NCI-H774 (cell line): ENCODE measurements around the gene STK26.
"Not testable (repeated sequence)": the region's sequence is repeated elsewhere in the genome, so short reads cannot be mapped to it uniquely, and the experiment has no call there.

ENCODE experiments used
- DNase-seq: peaks from one replicate; lab custom pipeline; 2025; lab: John Stamatoyannopoulos, UW

The STK26 gene

DNA sequence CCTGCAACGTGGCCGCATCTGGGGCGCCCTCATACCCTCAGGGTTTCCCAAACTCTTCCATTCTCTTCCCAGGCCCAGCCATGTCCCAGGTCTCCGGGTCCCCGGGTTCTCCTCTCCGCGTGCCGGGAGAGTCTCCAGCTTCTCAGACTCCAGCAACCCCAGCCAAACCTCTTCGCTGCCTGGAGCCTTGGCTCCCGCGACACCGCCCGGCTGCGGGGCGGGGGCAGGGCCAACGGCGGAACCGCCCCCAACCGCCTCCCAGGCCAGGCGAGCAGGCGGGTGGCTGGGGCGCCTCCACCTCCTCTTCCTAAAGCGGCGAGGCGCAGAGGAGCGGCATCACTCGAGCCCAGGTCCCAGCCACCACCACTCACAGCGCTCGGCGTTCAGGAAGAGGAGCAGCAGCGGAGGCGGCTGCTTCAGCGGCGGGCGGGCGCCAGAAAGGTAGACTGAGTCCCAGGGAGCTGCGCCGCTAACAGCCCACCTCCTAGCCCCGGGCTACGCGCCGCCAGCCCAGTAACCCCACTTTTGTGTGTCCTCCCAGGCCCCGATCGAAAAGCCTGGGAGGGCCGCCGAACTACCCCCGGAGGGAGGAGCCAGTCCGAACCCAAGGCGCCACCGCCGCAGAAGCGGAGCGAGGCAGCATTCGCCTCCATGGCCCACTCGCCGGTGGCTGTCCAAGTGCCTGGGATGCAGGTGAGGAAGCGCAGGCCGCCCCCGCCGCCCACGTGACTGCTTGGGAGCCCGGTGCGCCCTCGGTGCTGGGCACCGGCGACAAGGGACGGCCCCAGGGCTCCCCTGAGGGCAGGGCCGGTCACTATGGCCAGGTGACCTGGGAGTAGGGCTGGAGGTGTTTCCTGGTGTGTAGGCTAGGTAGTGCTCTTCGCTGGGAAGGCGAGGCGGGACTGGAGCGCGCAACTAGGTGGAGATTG is at the start of gene STK26:
Gene STK26 (plus strand): TSS at position 336 of the 929 bp plus-strand sequence. CDS start 316 bp downstream, at position 652.
- peak; percentile 68 for DNase-seq

DNA sequence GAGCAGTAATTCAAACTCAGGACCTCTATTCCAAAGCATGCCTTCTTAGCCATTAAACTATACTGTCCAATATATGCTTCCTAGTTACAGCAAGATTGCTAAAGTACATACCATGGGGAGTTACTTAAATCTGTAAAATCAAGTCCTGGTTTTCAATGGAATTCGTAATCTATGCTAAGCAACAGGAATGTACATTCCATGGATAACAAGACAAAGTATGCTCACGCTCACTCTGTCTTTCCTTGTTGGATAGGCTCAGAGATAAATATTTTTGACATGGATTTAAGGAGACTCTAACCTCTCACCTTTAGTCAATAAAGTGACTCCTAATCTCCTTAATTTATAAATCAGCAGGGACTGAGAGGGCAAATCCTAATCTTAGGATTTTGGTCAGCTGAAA is 47.3 kb upstream of the STK26 start:
- no peak for DNase-seq

DNA sequence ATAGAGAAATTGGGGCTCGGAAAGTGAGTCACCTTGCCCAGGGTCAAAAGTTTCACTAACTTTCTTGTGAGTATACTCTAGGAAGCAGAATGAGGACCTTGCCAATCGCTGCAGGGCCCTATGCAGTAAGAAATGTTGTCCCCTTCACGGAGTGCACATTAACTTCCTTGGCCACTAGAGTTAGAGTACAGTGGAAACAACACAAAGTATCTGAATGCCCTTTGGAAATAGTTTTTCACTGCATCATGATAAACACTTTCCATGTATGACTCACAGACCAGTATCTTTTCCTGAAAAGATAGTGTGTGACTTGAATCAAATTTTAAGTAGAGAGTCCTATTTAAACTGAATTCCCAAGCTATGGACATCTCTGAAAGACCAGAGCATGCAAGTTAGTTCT is 45.5 kb upstream of the STK26 start:
- DNase-seq, result no peak

DNA sequence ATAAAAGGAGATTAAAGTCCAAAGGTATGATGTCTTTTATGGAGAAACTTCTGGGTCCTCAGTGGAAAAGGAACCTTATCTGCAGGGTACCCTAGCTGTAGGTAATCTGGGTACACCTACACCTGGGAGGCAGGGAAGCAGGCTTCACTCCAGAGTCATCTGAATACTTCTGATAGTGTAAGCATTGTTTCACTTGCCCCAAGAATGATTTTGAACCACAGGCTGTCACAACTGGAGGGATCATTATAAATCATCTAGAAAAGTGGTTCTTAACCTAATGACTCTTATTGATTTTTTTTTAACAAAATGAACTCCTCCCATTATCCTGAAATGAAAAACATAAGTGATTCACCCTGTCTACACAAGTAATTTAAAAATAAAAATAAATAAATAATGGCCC is 44.0 kb upstream of the STK26 start:
- no peak for DNase-seq

DNA sequence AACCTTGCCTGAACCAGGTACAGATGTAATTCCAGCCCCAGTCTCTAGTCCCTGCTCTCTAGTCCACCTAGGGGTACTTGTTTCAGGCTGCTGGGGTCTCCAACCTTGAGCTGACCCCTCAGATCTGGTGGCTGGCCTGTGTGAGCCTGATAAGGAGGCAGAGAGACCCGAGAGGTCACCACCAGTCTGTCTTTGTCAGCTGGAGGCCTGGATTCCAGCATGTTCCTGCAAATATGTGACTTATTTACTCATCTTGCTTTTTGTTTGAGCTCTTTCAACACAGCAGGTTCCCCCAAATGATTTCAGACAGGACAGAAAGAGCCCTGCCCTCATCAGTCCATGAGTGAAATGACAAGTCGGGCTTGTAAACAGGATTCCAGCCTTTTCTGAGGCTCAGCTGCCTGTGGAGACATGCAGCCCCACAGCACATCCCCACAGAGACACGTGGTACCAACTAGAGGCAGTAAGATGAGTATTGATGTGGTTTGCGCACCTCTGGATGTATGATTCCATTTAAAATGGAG is 37.5 kb upstream of the STK26 start:
- DNase-seq, result no peak

DNA sequence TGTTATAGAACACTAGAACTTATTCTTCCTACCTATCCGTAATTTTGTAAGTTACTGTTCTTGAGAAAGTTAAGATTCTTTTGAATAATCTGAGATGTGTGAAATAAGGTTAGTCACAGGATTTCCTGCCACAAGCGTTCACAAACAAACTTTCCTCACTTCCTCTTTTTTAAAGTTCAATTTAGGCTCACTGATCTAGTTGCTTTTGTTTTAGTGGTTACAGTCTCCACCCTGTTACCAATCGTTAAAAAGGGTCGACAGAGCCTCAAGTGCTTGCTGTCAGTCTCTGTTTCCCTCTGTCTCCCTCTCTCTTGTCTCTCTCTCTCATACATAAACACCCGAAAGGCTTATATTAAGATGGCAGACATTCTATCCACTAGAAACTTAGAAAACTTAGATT is 35.9 kb upstream of the STK26 start:
- DNase-seq, result no peak

DNA sequence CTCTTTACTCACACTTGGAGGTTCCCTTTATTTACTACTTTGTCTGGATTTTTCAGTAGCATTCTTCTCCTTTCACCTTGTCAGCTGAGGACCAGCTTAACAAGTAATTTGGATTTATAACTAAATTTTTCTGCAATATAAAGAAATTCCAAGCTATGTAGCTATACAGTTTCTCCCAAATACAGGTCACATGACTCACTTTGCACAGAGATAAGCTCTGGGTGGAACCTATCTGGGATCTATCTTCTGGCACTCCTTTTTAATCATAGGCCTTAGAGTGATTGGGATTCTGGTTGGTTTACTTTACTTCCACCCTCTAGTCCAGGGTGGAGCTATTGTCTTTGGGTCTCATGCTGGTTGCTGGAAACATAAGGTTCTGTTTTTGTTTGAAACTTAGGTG is 34.9 kb upstream of the STK26 start:
- no peak for DNase-seq

DNA sequence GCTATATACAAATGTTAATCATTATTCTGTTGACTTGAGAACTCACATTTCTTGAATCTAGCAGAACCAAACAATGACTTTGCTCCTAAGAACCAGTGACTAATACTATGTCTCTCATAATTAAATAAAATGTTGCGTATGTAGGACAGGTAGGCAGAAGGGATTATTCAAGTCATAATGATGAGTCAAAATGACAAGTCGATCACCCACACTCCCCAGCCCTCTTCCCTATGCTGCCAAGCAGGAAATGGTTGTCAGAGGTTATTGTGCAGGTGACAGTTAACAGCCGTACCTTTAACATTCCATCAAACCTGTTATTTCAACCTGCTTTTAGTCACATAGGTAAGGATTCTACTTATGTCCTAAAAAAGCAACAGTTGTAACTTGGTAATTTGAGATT is 22.0 kb upstream of the STK26 start:
- DNase-seq, result no peak

DNA sequence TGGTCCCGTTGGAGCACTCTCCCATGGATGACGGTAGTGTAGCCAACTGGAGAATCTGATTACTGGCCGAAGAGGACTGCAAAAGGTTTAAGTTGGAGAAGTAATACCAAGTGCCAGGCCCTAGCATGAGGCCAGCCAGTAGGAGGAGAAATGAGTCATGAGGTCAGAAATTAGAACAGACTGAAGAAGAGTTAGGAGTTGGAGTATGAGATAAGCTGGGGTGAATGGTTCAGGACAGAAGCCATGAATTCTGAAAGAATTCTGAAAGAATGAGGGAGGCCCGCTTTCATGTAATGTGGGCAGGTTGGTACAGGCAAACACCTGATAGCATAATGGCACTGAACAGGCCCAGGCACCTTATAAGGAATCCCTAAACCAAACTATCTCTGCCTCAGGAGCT is 18.4 kb upstream of the STK26 start:
- no peak for DNase-seq

DNA sequence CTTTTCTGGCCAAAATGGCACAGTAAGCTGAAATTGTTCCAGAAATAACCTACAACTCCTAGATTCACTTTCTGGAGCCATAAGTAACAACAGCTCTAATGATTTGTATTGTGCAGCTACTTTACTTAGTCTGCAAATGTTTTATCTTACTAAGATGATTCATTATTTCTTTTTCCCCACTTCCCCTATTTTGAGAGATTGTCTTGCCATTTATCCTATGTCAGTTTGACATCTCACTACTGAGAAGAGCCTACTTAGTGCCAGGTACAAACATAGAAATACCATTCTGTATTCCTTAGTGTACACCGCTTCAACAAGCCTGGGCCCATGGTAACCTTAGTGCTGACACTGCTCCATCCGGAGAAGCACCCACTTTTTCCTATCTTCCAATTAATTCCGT is 13.8 kb upstream of the STK26 start:
- no peak for DNase-seq

DNA sequence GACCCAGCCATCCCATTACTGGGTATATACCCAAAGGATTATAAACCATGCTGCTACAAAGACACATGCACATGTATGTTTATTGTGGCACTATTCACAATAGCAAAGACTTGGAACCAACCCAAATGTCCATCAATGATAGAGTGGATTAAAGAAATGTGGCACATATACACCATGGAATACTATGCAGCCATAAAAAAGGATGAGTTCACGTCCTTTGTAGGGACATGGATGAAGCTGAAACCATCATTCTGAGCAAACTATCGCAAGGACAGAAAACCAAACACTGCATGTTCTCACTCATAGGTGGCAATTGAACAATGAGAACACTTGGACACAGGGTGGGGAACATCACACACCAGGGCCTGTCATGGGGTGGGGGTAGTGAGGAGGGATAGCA is 12.9 kb upstream of the STK26 start:
- DNase-seq, result not testable (repeated sequence)

DNA sequence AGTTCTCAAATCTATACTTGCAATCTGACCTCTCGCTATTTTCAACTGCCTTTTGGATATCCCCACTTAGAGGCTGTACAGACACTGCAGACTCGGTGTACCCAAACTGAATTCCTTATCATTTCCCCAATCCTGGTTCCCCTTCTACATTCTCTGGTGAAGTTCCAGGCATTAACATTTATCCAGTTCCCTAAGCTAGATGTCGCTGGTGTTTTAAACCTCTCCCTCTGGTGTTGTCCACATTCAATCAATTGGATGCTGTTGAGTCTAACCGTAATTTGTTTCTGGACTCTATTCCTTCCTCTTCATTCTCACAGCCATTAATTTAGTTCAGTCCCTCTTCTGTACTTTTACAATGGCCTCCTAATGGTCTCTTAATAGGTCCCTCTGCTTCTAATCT is 7.2 kb upstream of the STK26 start:
- DNase-seq, result no peak

DNA sequence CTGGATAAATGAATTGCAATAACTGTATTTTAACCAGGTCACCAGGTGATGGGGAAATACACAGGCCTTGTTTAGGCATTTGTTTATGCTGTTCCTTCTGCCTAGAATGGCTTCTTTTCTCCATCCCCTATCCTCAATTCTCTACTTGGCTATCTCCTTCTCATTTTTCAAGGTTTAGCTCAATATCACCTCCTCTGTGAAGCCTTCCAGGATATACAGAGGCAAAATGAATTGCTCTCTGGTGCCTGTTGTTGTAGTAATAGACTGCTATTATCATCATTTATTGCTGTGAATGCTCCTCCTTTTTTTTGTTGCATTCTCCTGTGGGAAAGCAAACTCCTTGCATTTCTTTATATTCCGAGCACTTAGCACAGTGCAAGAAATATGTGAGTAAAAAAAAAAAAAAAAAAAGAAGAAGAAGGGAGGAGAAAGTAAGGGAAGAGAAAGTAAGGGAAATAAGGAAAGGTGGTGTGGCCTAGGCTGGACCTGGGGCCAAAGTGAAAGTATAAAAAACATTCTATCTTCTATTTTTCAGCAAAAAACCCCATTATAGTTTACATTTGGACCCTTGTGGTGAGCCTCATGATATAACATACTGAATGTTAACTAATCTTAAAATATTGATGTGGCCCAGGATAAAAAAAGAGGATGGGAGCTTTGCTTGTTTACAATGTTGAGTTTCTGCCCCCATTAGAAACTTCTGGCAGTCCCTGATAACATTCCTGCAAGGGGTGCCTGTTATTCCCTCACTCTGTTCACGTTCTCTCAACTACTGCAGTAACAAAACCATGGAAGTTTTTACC is 6.3 kb upstream of the STK26 start:
- DNase-seq, result no peak

DNA sequence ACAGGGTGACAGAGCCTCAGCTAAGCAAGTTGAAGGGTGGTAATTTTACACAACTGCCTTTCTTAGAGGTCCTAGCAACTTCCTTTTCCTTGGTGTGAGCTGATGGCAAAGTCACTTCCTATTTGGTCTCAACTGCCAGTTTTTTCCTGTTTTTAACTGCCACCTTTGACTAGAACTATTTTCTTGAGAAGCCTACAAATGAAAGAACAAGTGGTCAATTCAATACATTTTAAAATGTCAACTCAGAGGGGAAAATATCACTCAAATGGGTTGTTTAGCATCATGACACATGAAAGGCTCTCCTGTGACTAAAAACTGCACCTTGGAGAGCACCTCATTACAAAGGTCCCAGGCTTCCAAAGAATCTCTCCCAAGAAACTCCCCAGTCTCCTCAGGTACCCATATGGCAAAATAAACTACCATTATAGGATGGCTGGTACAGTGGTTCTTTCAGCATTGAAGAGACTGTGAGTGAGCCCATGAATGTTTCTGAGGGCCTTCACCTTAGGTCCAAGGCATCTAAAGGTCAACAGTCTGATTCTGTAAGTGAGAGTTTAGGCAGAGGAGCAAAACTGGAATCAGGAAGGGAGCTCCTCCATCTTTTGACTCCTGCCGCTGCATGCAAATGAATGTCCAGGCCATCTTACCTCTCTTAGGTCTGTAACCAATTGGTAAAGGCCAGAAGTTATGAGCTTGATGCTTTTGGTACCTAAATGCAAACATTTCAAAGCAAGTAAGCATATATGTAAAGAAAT is 5.5 kb upstream of the STK26 start:
- DNase-seq, result no peak

DNA sequence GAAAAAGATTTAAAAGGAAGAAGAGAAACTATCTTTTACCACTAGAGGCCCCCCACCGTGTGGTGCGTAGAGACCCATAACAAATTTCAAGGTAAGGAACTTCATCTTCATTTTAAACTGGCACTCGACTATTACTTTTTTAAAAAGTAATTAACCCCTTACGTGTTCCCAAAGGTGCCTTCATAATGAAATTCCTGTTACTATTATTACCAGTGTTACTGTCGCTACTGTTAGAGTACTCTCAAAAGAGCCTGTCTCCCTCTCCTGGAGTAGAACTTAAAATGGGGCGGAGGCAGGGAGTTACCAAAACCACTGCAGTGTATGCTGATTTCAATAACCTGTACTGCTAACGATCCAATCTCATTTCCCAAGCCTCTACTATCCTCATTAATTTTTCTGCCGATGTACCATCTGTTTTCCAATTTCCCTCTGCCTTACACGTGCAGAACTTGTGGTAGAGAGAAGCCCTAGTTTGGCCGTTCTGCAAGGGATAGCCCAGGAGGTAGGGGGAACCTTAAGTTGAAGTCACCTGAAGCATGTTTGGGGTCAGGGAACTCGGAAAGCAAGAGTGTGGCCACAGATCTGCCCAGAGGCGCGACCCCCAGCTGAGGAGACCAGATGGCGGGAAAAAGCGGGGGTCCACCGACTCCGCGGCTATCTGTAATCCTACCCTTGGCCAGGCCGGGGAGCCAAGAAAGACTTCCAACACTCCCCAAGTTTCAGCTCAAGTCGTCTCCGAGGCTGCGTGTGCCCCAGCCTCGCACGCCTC is 720 bp upstream of the STK26 start:
- DNase-seq, result no peak

DNA sequence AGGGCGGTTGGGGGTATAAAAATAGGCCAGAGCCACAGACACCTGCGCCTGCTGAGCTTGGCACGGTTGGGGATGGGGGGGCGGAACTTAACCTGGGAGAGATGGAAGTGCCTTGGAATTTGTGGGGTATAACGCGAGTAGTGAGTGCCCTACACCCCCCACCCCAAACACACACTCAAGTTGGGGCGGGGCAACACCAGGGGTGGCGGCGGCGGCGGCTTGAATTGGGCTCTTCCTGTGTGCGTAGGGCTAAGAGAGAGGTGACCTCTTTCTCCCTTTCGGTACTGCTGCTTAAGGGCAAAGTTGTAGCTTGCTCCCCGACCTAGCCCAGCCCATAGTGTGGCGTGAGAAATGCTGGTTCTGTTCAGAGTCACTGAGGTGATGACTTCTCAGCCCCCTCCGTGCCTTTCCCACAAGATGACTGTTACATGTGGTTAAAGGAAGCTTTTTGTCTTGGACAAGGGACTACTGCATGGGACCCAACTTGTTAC is 839 bp downstream of the STK26 start:
- no peak for DNase-seq

DNA sequence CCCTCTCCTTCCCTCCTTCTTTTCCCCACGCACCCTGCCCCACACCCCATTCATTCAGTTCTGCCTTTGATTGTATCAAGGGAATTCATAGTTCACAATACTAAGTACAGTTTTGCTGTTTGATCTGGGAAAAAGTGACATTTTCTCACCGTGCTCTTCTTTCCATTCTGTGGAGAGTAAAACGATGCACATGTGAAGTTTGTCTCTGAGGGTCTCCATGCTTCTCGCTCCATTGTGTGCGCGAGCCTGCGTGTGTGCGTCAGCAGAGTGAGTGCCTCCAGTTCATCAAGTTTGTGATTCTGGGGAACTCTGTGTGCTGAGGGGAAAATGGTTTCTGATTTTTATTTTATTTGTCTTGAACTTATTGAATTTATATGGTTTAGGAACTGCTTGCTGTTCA is 1.9 kb downstream of the STK26 start:
- no peak for DNase-seq

DNA sequence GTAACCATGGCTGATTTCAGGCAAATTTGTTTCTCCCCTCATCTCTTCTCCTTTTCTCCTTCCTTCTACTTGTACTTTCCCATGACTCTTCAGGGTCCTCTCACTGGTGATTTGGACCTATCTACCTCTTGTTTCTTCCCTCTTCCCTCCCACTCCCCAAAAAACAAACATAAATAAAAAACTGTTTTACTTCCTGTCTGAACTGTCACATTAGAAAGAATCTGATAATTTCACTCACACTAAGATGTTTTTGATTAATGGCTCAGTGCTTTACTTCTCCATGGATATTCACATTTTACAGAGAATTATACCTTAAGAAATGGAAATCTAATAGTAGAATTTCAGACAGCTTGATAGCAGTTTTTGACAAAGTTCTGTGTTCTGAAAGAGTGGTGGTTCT is 7.2 kb downstream of the STK26 start:
- DNase-seq, result no peak

DNA sequence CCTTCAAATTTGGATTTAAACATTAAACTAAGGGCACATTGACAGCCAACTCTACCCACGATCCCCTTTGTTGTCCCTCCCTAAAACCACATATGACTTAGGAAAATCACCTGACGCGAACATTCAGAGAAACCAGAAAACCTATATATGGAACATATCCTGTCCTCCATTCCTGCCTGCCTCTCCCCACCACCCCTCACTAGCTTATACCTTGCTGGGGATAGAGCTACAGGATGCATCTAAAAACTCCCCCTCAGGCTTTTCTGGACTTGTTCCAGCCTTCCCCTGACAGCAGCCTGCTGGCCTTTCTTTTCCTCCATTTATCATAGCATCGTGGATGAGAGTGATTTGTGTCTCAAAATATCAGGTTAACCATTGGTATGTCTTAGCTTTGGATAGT is 8.8 kb downstream of the STK26 start:
- DNase-seq, result no peak

DNA sequence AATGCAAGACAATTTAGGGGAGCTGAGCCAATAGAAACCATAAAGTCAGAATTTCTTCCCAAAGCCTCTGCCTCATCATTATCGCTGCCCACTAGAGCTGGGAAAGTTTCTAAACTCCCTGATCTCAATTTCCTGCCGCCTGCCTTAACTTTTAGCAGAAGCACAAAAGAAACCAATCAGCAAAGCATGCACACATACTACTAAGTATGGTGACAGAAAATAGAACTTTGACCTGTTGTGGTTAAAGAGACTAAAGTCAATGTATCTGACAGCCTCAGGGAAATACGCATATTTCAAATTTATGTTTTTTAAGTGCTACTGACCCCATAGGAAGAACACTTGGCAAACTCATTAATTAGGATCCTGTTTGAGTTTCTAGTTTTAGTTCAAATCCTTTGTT is 10.1 kb downstream of the STK26 start:
- no peak for DNase-seq

DNA sequence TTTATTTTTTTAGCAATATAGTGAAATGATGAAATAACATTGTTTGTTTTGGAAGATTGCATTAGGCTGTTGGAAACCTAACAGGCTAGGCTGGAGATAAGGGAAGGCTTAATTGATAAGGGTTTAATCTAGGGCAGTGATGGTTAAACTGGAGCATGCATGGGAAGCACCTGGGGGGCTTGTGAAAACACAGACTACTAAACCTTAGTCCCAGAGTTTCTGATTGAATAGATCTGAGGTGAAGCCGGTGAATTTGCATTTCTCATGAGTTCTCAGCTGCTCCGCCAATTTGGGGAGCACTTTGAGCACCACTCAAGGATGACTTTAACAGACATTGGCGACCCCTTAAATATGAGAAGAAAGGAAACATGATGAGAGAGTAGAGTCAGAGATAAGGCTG is 11.5 kb downstream of the STK26 start:
- no peak for DNase-seq
